Measurements from ENCODE around the gene PUSL1. TPM values are rescaled to one million over a fixed set of nuclear protein-coding genes. Genes with fewer than 3 reads are reported as not detected.

Gene PUSL1
- total and polyA plus RNA-seq, 2 donors (not counting 1 experiment from before 2014, with no cell fraction given) = 15.7 to 25.8 TPM

- TF ChIP-seq EZH2 (IDR thresholded peaks at IDR 0.05; ENCODE audit: borderline replicate concordance, insufficient read depth, low read depth, low read length, poor library complexity, severe bottlenecking) = no peak
- TF ChIP-seq, protein P1, sequence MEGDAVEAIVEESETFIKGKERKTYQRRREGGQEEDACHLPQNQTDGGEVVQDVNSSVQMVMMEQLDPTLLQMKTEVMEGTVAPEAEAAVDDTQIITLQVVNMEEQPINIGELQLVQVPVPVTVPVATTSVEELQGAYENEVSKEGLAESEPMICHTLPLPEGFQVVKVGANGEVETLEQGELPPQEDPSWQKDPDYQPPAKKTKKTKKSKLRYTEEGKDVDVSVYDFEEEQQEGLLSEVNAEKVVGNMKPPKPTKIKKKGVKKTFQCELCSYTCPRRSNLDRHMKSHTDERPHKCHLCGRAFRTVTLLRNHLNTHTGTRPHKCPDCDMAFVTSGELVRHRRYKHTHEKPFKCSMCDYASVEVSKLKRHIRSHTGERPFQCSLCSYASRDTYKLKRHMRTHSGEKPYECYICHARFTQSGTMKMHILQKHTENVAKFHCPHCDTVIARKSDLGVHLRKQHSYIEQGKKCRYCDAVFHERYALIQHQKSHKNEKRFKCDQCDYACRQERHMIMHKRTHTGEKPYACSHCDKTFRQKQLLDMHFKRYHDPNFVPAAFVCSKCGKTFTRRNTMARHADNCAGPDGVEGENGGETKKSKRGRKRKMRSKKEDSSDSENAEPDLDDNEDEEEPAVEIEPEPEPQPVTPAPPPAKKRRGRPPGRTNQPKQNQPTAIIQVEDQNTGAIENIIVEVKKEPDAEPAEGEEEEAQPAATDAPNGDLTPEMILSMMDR (IDR thresholded peaks at IDR 0.05) = no peak
- peaks cover 15% of the 10 kb centered on the region for H3K4me1 Mint-ChIP-seq
- H3K9ac ChIP-seq (ENCODE audit: low read length) = no peak overlapping the region
Observed at GRCh38 chr1:1357871-1358432, 49.6 kb downstream of the PUSL1 start.

DNA sequence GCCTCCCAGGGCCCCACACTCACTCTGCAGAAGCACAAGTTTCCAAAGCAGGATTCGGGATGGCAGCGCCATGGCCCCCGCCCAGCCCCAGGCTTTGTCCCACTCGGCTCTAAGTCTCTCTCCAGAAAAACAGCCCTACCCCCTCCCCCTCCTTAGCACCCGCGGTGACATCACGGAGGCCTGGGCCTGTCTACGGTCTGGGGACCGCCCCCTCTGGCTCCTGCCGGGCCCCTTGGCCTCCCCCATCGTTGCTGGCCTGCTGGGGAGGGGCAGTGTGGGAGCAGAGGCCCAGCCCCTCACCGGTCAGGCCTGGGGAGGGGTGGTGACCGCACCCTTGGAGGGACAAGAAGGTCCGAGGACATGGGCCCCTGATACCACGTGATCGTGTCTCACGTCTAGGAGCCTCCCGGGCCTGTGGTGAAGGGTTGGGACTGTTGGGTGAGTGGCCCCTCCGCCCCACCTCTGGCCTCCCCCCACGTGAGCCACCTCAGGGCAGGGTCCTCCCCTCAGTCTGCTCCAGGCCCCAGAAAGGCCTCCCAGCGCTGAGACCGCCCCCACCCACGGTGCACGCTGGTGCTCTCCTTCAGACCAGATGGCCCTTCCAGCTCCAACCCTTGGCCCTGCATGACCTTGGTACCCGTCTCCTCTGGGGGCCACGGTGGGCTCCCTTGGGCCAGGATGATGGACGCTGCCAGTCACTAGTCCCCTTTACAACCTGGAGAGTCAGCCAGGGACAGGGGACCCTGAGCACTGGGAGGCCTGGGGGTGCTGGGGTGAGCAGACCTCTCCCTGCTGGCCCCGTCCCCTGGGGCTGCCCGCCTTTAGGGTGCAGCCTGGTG, 50.3 kb downstream of the PUSL1 start, which contains the start of gene MXRA8:
TSS of gene MXRA8 (minus strand) at position 123 of the 839 bp plus-strand sequence. CDS start at position 72, 51 bp downstream.
- Histone ChIP-seq H3K4me3 (ENCODE audit: control extremely low read depth in 1 of 5, extremely low read depth in 1 of 5, insufficient read depth in 1 of 5, low read depth in 2 of 5, low read length in 4 of 5) (no peak within 1 kb of the TSS), H3K4me1 (ENCODE audit: control insufficient read depth in 2 of 2, insufficient read depth in 2 of 2, low read length in 2 of 2) (peaks cover 18 to 23% of the 10 kb centered on the region in 2 donors), H3K27ac (ENCODE audit: low read length in 2 of 2) (no peak within 1 kb of the TSS), H3K9ac (ENCODE audit: low read length) (no peak within 1 kb of the TSS), H3K27me3 (replicated peaks in 1 of 4; ENCODE audit: control extremely low read depth in 1 of 4, control insufficient read depth in 3 of 4, insufficient read depth in 4 of 4, low read length in 3 of 4) (peaks cover 0 to 55% (median 16%) of the 10 kb centered on the region in 4 experiments), H2AFZ (ENCODE audit: insufficient read depth, low read depth, low read length, poor library complexity, severe bottlenecking) (no peak within 1 kb of the TSS), H3K79me2 (ENCODE audit: control insufficient read depth, insufficient read depth, low read length) (no peaks in the 10 kb centered on the region), H3K9me3 (ENCODE audit: control extremely low read depth in 1 of 3, control insufficient read depth in 2 of 3, insufficient read depth in 1 of 3, low read length in 2 of 3) (peaks cover 0 to 6% (median 0%) of the 10 kb centered on the region in 3 donors), H3K36me3 (replicated peaks in 1 of 2; ENCODE audit: control extremely low read depth in 1 of 2, control insufficient read depth in 1 of 2, extremely low read depth in 1 of 2, insufficient read depth in 2 of 2, low read length in 1 of 2) (no peaks in the 10 kb centered on the region), H4K20me1 (ENCODE audit: control insufficient read depth, insufficient read depth, low read length, poor library complexity, severe bottlenecking) (no peaks in the 10 kb centered on the region), H3K4me2 (replicated peaks; ENCODE audit: low read depth, low read length, poor library complexity, severe bottlenecking) (peak within 1 kb of the TSS; percentile 35)
- TF ChIP-seq EZH2 (IDR thresholded peaks at IDR 0.05; ENCODE audit: borderline replicate concordance, insufficient read depth, low read depth, low read length, poor library complexity, severe bottlenecking) = no peak
- TF ChIP-seq, protein P1 (IDR thresholded peaks at IDR 0.05) = no peak
- ATAC-seq (ENCODE audit: low read depth) (no peak), DNase-seq (no peak)
- intact Hi-C loops (cut with micrococcal nuclease) = no loop called here
- H3K27me3 Mint-ChIP-seq = peaks cover 28% of the 10 kb centered on the region
- H3K9me3 Mint-ChIP-seq (ENCODE audit: insufficient read depth) = no peaks in the 10 kb centered on the region
- WGBS (ENCODE audit: insufficient coverage) = 29% methylated on average over 25 of the region's 29 CpGs
- H3K4me3 Mint-ChIP-seq = no peak within 1 kb of the TSS
- H3K4me1 Mint-ChIP-seq = peaks cover 12% of the 10 kb centered on the region
- ChIA-PET POLR2A (no interaction called here), CTCF (no interaction called here)
- H3K27ac Mint-ChIP-seq = peak within 1 kb of the TSS; percentile 7

More at GRCh38 chr1:1357871-1358432, 49.6 kb downstream of the PUSL1 start:
- H3K4me2 ChIP-seq (replicated peaks; ENCODE audit: low read depth, low read length, poor library complexity, severe bottlenecking) = peak overlapping the region; percentile 35
- Mint-ChIP-seq H3K9me3 (ENCODE audit: insufficient read depth) (no peaks in the 10 kb centered on the region), H3K4me3 (no peak overlapping the region), H3K27ac (no peak overlapping the region), H3K27me3 (peaks cover 28% of the 10 kb centered on the region)
- ATAC-seq (ENCODE audit: low read depth) = no peak
- H3K27ac ChIP-seq (ENCODE audit: low read length in 2 of 2) = no peak overlapping the region
- no peaks in the 10 kb centered on the region for H3K36me3 ChIP-seq (replicated peaks in 1 of 2; ENCODE audit: control extremely low read depth in 1 of 2, control insufficient read depth in 1 of 2, extremely low read depth in 1 of 2, insufficient read depth in 2 of 2, low read length in 1 of 2)
- no peak for DNase-seq
- intact Hi-C loops (cut with micrococcal nuclease) = no loop called here
- no peaks in the 10 kb centered on the region for H4K20me1 ChIP-seq (ENCODE audit: control insufficient read depth, insufficient read depth, low read length, poor library complexity, severe bottlenecking)
- 19% methylated on average over 17 of the region's 18 CpGs for WGBS (ENCODE audit: insufficient coverage)
- POLR2A ChIA-PET = no interaction called here
- peaks cover 0 to 62% (median 21%) of the 10 kb centered on the region in 4 experiments for H3K27me3 ChIP-seq (replicated peaks in 1 of 4; ENCODE audit: control extremely low read depth in 1 of 4, control insufficient read depth in 3 of 4, insufficient read depth in 4 of 4, low read length in 3 of 4)
- H3K79me2 ChIP-seq (ENCODE audit: control insufficient read depth, insufficient read depth, low read length) = no peaks in the 10 kb centered on the region
- H3K4me1 ChIP-seq (ENCODE audit: control insufficient read depth in 2 of 2, insufficient read depth in 2 of 2, low read length in 2 of 2) = peaks cover 26 to 30% of the 10 kb centered on the region in 2 donors
- peaks cover 0 to 13% (median 0%) of the 10 kb centered on the region in 3 donors for H3K9me3 ChIP-seq (ENCODE audit: control extremely low read depth in 1 of 3, control insufficient read depth in 2 of 3, insufficient read depth in 1 of 3, low read length in 2 of 3)
- H2AFZ ChIP-seq (ENCODE audit: insufficient read depth, low read depth, low read length, poor library complexity, severe bottlenecking) = no peak overlapping the region
- no peak overlapping the region for H3K4me3 ChIP-seq (ENCODE audit: control extremely low read depth in 1 of 5, extremely low read depth in 1 of 5, insufficient read depth in 1 of 5, low read depth in 2 of 5, low read length in 4 of 5)
- CTCF ChIA-PET = interaction anchor here (0.9 kb wide), 1 partner anchor 14 kb away, joined by 3 read pairs; no protein-coding TSS in a partner anchor

Measured in B cell (primary cell).